H1 (cell line): Measurements from ENCODE around the gene SLC39A10. TPM values are rescaled to one million over a fixed set of nuclear protein-coding genes. Genes with fewer than 3 reads are reported as not detected.

Experiments
- KDM5A ChIP-seq: fragments of 200-600 bp; IDR thresholded peaks from 2 replicates; pipeline ENCODE4 v1.7.1; 2012; ENCODE audit warnings: mild to moderate bottlenecking, low read length, inconsistent platforms, mixed read lengths
- polyA plus RNA-seq, 7 experiments: library from polyadenylated mRNA; depleted of rRNA in 3 of 7; stranded (reverse) in 5 of 7; unstranded in 2 of 7; fragments of >200 nt in 5 of 7; fragments of 200-250 nt in 2 of 7; gene quantifications; 1 replicate in 5 of 7; 2 replicates in 1 of 7; 4 replicates in 1 of 7; pipeline versions ENCODE4 v1.2.1 to v1.2.3, GENCODE V29; 2011 to 2013; ENCODE audit warnings: missing spikeins in 2 of 7, mixed read lengths in 2 of 7
- total RNA-seq: library from RNA; stranded (reverse); fragmentation: NEBNext Ultra II Directional; extraction: Animal tissue kit (Norgen Biotek cat#: 25700); gene quantifications from 2 replicates; pipeline ENCODE4 v1.2.1, GENCODE V29; 2021

The SLC39A10 gene
- total and polyA plus RNA-seq, 2 of the 8 experiments (the other 6 are each of a cell fraction or from before 2014, with no cell fraction given) = 68.1 to 234 TPM

DNA sequence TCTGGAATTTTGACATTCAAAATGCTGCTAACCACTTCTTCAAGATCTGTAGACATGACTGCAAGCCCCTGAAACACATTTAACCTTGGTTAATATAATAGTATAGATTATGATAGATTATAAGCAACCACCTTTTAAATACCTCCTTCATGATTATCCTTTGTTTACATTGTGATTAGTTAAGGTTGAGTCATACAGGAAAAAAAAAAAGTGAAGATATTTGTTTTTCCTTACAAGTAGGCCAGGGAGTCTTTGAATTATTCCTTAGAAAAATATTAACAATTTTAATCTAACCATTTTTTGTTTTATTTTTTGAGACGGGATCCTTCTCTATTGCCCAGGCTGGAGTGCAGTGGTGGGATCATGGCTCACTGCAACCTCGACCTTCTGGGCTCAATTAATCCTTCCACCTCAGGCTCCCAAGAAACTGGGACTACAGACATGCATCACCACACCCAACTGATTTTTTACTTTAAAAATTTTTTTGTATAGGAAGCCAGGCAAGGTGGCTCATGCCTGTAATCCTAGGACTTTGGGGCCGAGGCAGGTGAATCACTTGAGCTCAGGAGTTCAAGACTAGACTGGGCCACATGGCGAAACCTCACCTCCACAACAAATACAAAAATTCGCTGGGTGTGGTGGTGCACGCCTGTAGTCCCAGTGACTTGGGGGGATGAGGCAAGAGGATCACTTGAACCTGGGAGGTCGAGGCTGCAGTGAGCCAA, 99.4 kb downstream of the SLC39A10 start (continued):
- no peak for TF ChIP-seq KDM5A
- TF ChIP-seq, all 59 proteins: peak for 0
